ENCODE results near the gene DEK. TPM values are rescaled to one million over a fixed set of nuclear protein-coding genes. Genes with fewer than 3 reads are reported as not detected.

The DEK gene
- total and polyA plus RNA-seq, 7 donors = 64.9 to 236 (median 181) TPM

GRCh38 chr6:18214003-18214402 is 50.3 kb downstream of the DEK start:
- H3K27ac ChIP-seq = no peak overlapping the region
- H3K4me1 ChIP-seq = peaks cover 0 to 10% (median 7%) of the 10 kb centered on the region in 4 donors
- DNase-seq = no peak
- H3K36me3 ChIP-seq = peaks cover 0 to 25% (median 2%) of the 10 kb centered on the region in 4 donors
- H3K4me3 ChIP-seq = no peak overlapping the region
- no peaks in the 10 kb centered on the region for H3K9me3 ChIP-seq
- TF ChIP-seq POLR2AphosphoS5 (IDR thresholded peaks at IDR 0.05) (no peak), POLR2A (IDR thresholded peaks at IDR 0.05) (no peak), EP300 (IDR thresholded peaks at IDR 0.05) (no peak), CTCF (IDR thresholded peaks at IDR 0.05) (no peak)
- 79 to 82% methylated on average over 4 of the region's 4 CpGs for WGBS, 2 donors
- intact Hi-C loops (cut with DNase I) = loop anchor here (5.0 kb wide), 1 partner anchor 48 kb away; the partner anchor contains the start of gene DEK
- H3K27me3 ChIP-seq = no peaks in the 10 kb centered on the region

GRCh38 chr6:18213439-18213838 is 50.9 kb downstream of the DEK start:
- no peak for TF ChIP-seq POLR2AphosphoS5 (IDR thresholded peaks at IDR 0.05)
- TF ChIP-seq EP300 (IDR thresholded peaks at IDR 0.05) = no peak
- no peak for TF ChIP-seq POLR2A (IDR thresholded peaks at IDR 0.05)
- TF ChIP-seq CTCF (IDR thresholded peaks at IDR 0.05) = no peak
- Histone ChIP-seq H3K4me3 (no peak overlapping the region), H3K27me3 (no peaks in the 10 kb centered on the region), H3K27ac (no peak overlapping the region), H3K36me3 (peaks cover 0 to 24% (median 2%) of the 10 kb centered on the region in 4 donors), H3K4me1 (peaks cover 0 to 10% (median 7%) of the 10 kb centered on the region in 4 donors), H3K9me3 (no peaks in the 10 kb centered on the region)
- 89 to 93% methylated on average over 9 of the region's 9 CpGs for WGBS, 2 donors
- no peak for DNase-seq
- intact Hi-C loops (cut with DNase I) = loop anchor here (5.0 kb wide), 1 partner anchor 49 kb away; the partner anchor contains the start of gene DEK

GRCh38 chr6:18212231-18212630 is 52.1 kb downstream of the DEK start:
- Histone ChIP-seq H3K27me3 (no peaks in the 10 kb centered on the region), H3K4me3 (no peak overlapping the region), H3K9me3 (no peaks in the 10 kb centered on the region), H3K36me3 (peaks cover 0 to 17% (median 2%) of the 10 kb centered on the region in 4 donors), H3K27ac (no peak overlapping the region), H3K4me1 (peaks cover 0 to 16% (median 13%) of the 10 kb centered on the region in 4 donors)
- no peak for DNase-seq
- intact Hi-C loops (cut with DNase I) = loop anchor here (5.0 kb wide), 1 partner anchor 50 kb away; the partner anchor contains the start of gene DEK
- no peak for TF ChIP-seq CTCF (IDR thresholded peaks at IDR 0.05)
- TF ChIP-seq EP300 (IDR thresholded peaks at IDR 0.05) = no peak
- TF ChIP-seq POLR2AphosphoS5 (IDR thresholded peaks at IDR 0.05) = no peak
- TF ChIP-seq POLR2A (IDR thresholded peaks at IDR 0.05) = no peak
- WGBS, 2 donors = 73 to 89% methylated on average over 4 of the region's 4 CpGs

GRCh38 chr6:18211338-18211737 is 53.0 kb downstream of the DEK start:
- Histone ChIP-seq H3K9me3 (no peaks in the 10 kb centered on the region), H3K27ac (no peak overlapping the region), H3K4me3 (no peak overlapping the region), H3K4me1 (peaks cover 0 to 17% (median 13%) of the 10 kb centered on the region in 4 donors), H3K27me3 (no peaks in the 10 kb centered on the region), H3K36me3 (peaks cover 0 to 17% (median 2%) of the 10 kb centered on the region in 4 donors)
- intact Hi-C loops (cut with DNase I) = loop anchor here (5.0 kb wide), 1 partner anchor 51 kb away; the partner anchor contains the start of gene DEK
- no peak for TF ChIP-seq POLR2AphosphoS5 (IDR thresholded peaks at IDR 0.05)
- no peak for TF ChIP-seq EP300 (IDR thresholded peaks at IDR 0.05)
- TF ChIP-seq POLR2A (IDR thresholded peaks at IDR 0.05) = no peak
- TF ChIP-seq CTCF (IDR thresholded peaks at IDR 0.05) = no peak
- DNase-seq = no peak
- WGBS, 2 donors = 80 to 91% methylated on average over 6 of the region's 6 CpGs
